Fibroblast of lung (primary cell): ENCODE results near the gene UBE2L3. TPM values are rescaled to one million over a fixed set of nuclear protein-coding genes. Genes with fewer than 3 reads are reported as not detected.

Source experiments
- DNase-seq, 2 donors: peaks; one replicate each; pipeline versions ENCODE4 v3.0.0 to v3.0.0-alpha.2; 2010; ENCODE audit warnings: low read depth in 2 of 2
- H2AFZ ChIP-seq: 2 replicates; pipeline ENCODE4 v1.5.1; 2012; ENCODE audit warnings: low read length, control low read depth, inconsistent platforms
- H3K27ac ChIP-seq: 2 replicates; pipeline ENCODE4 v1.5.1; 2011; ENCODE audit warnings: low read length, control low read depth; ENCODE audit not compliant: insufficient read depth
- H3K27me3 ChIP-seq: 2 replicates; pipeline ENCODE4 v1.5.1; 2011; ENCODE audit warnings: mild to moderate bottlenecking, low read length; ENCODE audit not compliant: control insufficient read depth, insufficient read depth
- H3K36me3 ChIP-seq: 2 replicates; pipeline ENCODE4 v1.5.1; 2011; ENCODE audit warnings: low read length; ENCODE audit not compliant: control insufficient read depth, insufficient read depth
- H3K4me1 ChIP-seq: 2 replicates; pipeline ENCODE4 v1.5.1; 2011; ENCODE audit warnings: low read length; ENCODE audit not compliant: control insufficient read depth, insufficient read depth; ENCODE audit errors: extremely low read depth
- H3K4me2 ChIP-seq: 2 replicates; pipeline ENCODE4 v1.5.1; 2011; ENCODE audit warnings: low read length, control low read depth; ENCODE audit not compliant: insufficient read depth; ENCODE audit errors: extremely low read depth
- H3K4me3 ChIP-seq, 4 experiments: fragments of 200-600 bp in 1 of 4; sonication (generic) in 1 of 4; replicated peaks in 1 of 4; 2 replicates each; pipeline ENCODE4 v1.5.1; 2011 to 2016; ENCODE audit warnings: low read length in 4 of 4, low read depth in 3 of 4, mild to moderate bottlenecking in 3 of 4, control low read depth in 2 of 4, inconsistent platforms in 1 of 4, mixed read lengths in 1 of 4; ENCODE audit not compliant: insufficient read depth in 1 of 4; ENCODE audit errors: control extremely low read depth in 1 of 4
- H3K79me2 ChIP-seq: 2 replicates; pipeline ENCODE4 v1.5.1; 2012; ENCODE audit warnings: mild to moderate bottlenecking, low read length, inconsistent platforms; ENCODE audit not compliant: control insufficient read depth, insufficient read depth
- H3K9ac ChIP-seq: 2 replicates; pipeline ENCODE4 v1.5.1; 2011; ENCODE audit warnings: mild to moderate bottlenecking, low read length, control low read depth; ENCODE audit not compliant: insufficient read depth
- H3K9me3 ChIP-seq: 2 replicates; pipeline ENCODE4 v1.5.1; 2012; ENCODE audit warnings: low read depth, low read length; ENCODE audit not compliant: control insufficient read depth, insufficient read depth
- H4K20me1 ChIP-seq: 2 replicates; pipeline ENCODE4 v1.5.1; 2011; ENCODE audit warnings: low read length; ENCODE audit not compliant: control insufficient read depth, insufficient read depth; ENCODE audit errors: extremely low read depth
- EZH2 ChIP-seq: IDR thresholded peaks from 2 replicates; pipeline ENCODE4 v1.5.1; 2012; ENCODE audit warnings: low read length, control low read depth, mild to moderate bottlenecking; ENCODE audit errors: missing control alignments
- polyA plus RNA-seq, 2 donors: library from polyadenylated mRNA; depleted of rRNA in 1 of 2; stranded (reverse) in 1 of 2; unstranded in 1 of 2; fragments of >200 nt; gene quantifications; 2 replicates each; pipeline ENCODE4 v1.2.1, GENCODE V29; 2011 to 2012; ENCODE audit warnings: missing spikeins in 1 of 2
- total RNA-seq: library from RNA; depleted of rRNA; stranded (reverse); fragments of >200 nt; gene quantifications from 2 replicates; pipeline ENCODE4 v1.2.1, GENCODE V29; 2014
- TF ChIP-seq, protein P1 (sequence below), 2 donors: IDR thresholded peaks in 1 of 2; conservative IDR thresholded peaks in 1 of 2; 1 replicate in 1 of 2; 2 replicates in 1 of 2; pipeline ENCODE4 v1.5.1; 2011 to 2012; ENCODE audit warnings: low read length in 2 of 2, control low read depth in 1 of 2, inconsistent platforms in 1 of 2, low read depth in 1 of 2, mild to moderate bottlenecking in 1 of 2

The UBE2L3 gene
- total and polyA plus RNA-seq, 2 donors (not counting 1 experiment from before 2014, with no cell fraction given): 23.8 to 82.4 TPM

DNA sequence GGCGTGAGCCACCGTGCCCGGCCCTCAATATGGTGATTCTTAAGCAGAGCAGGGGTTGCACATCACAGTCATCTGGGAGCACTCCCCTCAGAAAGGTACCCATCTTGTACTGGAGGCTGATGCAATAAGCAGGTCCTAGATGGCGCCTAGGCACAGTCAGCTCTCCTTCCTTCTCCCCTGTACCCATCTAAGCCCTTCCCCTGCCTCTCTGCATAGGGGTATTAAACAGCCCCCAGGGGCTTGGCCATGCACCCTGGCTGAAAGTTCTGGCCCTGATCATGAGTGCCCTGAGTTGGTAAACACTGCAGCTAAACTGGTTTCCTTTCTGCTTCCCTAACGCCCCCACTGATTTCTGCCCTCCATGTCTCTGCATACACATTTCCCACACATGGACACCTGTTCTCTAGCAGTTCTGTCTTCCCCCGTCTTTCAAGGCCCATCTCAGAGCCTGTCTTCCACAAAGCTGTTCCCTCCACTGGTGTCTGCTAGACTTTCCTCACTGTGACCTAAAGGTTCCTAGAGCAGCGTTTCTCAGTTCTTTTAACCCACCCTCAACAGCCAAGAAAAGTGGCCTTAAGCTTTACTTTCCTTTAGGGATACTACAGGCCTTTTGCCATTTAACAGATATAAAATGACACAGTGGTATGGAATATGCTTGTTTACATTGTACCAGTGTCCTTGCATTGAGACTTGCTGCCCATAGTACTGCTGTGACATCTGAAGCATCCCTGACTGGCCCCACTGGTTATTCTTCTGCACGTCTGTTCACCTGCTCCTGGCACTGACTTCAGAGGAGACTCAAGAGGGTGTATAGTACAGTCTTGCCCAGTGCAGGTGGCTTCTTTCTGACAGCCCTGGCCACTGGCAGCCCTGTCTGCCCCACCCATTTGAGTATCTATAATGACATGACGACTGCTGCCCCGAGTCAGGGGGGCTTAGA, 15.6 kb downstream of the UBE2L3 start:
- no peaks in the 10 kb centered on the region for H3K27me3 ChIP-seq
- H3K4me3 ChIP-seq: no peak overlapping the region
- no peak overlapping the region for H3K4me2 ChIP-seq
- peaks cover 3% of the 10 kb centered on the region for H3K36me3 ChIP-seq
- no peak for DNase-seq
- no peaks in the 10 kb centered on the region for H3K9me3 ChIP-seq
- no peak overlapping the region for H2AFZ ChIP-seq
- TF ChIP-seq, protein P1, sequence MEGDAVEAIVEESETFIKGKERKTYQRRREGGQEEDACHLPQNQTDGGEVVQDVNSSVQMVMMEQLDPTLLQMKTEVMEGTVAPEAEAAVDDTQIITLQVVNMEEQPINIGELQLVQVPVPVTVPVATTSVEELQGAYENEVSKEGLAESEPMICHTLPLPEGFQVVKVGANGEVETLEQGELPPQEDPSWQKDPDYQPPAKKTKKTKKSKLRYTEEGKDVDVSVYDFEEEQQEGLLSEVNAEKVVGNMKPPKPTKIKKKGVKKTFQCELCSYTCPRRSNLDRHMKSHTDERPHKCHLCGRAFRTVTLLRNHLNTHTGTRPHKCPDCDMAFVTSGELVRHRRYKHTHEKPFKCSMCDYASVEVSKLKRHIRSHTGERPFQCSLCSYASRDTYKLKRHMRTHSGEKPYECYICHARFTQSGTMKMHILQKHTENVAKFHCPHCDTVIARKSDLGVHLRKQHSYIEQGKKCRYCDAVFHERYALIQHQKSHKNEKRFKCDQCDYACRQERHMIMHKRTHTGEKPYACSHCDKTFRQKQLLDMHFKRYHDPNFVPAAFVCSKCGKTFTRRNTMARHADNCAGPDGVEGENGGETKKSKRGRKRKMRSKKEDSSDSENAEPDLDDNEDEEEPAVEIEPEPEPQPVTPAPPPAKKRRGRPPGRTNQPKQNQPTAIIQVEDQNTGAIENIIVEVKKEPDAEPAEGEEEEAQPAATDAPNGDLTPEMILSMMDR (conservative IDR thresholded peaks at IDR 0.05 in 1 of 2, IDR thresholded peaks at IDR 0.05 in 1 of 2; ENCODE audit: low read depth in 1 of 2, low read length in 2 of 2): no peak
- no peak for TF ChIP-seq EZH2
- peaks cover 93% of the 10 kb centered on the region for H3K79me2 ChIP-seq
- H3K9ac ChIP-seq: no peak overlapping the region
- peaks cover 5% of the 10 kb centered on the region for H4K20me1 ChIP-seq
- peaks cover 2% of the 10 kb centered on the region for H3K4me1 ChIP-seq
- H3K27ac ChIP-seq: no peak overlapping the region

DNA sequence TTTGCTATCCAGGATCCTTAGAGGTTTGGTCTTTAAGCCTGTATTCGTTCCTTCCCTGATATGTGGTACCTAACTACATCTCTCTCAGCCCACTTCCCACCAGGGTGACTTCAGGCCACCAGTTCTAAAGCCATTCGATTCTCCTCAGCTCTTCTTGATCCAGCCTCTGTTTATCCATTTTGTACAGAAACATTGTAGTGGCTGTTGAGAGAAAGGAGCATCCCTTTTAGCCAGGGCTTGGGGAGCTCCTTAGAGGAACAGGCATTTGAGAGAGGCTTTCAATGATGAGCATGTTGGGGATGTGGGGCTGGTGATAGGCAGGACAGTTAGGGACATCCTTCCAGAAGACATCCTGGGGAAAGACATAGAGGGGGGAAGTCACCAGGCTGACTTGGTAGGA, 17.9 kb downstream of the UBE2L3 start:
- Histone ChIP-seq H3K4me2 (no peak overlapping the region), H3K27me3 (no peaks in the 10 kb centered on the region), H3K36me3 (no peaks in the 10 kb centered on the region), H3K9me3 (no peaks in the 10 kb centered on the region), H4K20me1 (peaks cover under 1% of the 10 kb centered on the region), H3K4me3 (no peak overlapping the region), H2AFZ (no peak overlapping the region), H3K79me2 (peaks cover 91% of the 10 kb centered on the region), H3K4me1 (no peaks in the 10 kb centered on the region), H3K27ac (no peak overlapping the region), H3K9ac (no peak overlapping the region)
- DNase-seq: no peak
- no peak for TF ChIP-seq EZH2
- TF ChIP-seq, protein P1 (conservative IDR thresholded peaks at IDR 0.05 in 1 of 2, IDR thresholded peaks at IDR 0.05 in 1 of 2; ENCODE audit: low read depth in 1 of 2, low read length in 2 of 2): no peak

DNA sequence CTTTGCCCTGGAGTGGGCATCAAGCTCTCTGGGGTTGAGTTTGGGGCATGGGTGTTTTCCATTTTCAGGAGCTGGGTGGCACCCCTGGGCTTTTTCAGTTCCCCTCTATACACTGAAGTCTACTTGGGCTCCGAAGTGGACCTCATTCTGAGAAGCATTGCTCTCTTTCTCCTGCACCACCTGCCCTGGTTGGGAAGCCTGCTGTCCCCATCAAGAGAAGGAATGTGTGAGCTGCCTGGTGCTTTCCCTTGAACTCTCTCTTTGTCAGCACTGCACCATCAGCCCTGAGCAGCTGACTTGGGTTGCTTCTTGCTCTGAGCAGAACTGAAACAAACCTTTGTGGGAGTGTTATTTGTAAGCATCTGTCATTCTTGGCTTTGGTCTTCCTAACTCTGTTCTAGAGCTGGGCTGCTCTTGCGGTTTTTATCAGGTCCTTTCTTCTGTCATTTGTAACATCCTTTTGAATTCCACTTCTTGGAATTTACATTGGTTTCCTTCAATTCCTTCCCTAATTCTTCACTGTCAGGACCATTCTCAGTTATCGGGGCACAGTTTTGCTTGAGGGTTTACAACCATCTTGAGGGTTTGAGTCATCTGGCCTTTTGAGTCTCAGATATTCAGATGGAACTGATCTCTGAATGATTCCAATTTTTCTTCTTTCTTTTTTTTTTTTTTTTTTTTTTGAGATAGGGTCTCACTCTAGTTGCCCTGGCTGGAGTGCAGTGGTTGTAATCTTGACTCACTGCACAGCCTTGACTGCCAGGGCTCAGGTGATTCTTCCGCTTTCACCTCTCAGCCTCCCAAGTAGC, 20.5 kb downstream of the UBE2L3 start:
- Histone ChIP-seq H4K20me1 (peaks cover 1% of the 10 kb centered on the region), H2AFZ (no peak overlapping the region), H3K9ac (no peak overlapping the region), H3K4me3 (peak overlapping the region in 1 of 4 experiments; percentile 5), H3K27me3 (no peaks in the 10 kb centered on the region), H3K4me2 (no peak overlapping the region), H3K9me3 (no peaks in the 10 kb centered on the region), H3K4me1 (no peaks in the 10 kb centered on the region), H3K27ac (no peak overlapping the region), H3K79me2 (peaks cover 90% of the 10 kb centered on the region), H3K36me3 (peaks cover under 1% of the 10 kb centered on the region)
- no peak for TF ChIP-seq EZH2
- TF ChIP-seq, protein P1 (conservative IDR thresholded peaks at IDR 0.05 in 1 of 2, IDR thresholded peaks at IDR 0.05 in 1 of 2; ENCODE audit: low read depth in 1 of 2, low read length in 2 of 2): no peak
- DNase-seq: peak; percentile 16 to 78
